GM19438 (cell line): ENCODE results near the gene ATP6V1C2.
"Not testable (repeated sequence)": the region's sequence is repeated elsewhere in the genome, so short reads cannot be mapped to it uniquely, and the experiment has no call there.

Source experiments
- ATAC-seq: cut with Tn5 transposase; IDR thresholded peaks from one replicate; pipeline ENCODE4 v1.9.1; 2021; ENCODE audit warnings: low read depth; ENCODE audit not compliant: unreplicated experiment

ATP6V1C2 gene

DNA sequence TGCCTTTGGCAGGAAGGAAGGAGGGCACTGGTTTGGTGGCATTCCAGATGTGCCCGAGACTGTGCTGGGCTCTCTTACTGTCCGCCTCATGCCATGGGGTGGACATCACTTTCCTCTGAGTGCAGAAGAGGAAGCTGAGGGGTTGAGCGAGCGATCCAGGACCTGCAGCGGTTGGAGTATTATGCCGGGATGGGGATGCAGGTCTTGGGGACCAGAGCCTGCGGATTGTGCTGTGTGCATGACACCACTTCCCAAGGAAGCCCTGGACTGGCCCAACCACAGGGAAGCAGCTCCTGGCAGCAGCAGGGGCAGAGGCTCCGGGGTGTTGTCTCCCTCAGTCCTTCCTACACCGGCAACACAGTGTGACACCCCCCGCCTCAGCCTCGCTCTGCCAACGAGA is 44.5 kb downstream of the ATP6V1C2 start:
- no peak for ATAC-seq

DNA sequence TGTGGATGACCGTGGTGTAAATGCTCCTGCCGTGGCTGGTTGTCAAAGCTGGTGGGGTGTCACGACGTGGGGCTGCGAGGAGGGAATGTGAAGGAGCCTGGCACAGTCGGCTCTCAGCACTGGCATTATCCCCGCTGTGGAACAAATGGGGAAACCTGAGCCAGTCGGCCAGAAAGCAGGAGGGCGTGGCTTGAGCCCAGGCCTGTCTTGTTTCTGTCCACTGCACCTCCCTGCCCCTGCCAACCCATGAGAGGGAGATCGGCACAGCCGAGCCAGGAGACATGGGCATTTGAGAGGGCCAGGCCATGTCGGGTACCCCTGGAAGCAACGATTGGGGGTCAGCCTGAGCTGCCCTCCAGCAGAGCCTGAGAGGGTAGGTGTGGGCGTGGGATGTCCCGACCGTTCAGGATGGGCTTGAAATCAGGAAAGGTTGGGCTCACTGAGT is 46.7 kb downstream of the ATP6V1C2 start:
- no peak for ATAC-seq

DNA sequence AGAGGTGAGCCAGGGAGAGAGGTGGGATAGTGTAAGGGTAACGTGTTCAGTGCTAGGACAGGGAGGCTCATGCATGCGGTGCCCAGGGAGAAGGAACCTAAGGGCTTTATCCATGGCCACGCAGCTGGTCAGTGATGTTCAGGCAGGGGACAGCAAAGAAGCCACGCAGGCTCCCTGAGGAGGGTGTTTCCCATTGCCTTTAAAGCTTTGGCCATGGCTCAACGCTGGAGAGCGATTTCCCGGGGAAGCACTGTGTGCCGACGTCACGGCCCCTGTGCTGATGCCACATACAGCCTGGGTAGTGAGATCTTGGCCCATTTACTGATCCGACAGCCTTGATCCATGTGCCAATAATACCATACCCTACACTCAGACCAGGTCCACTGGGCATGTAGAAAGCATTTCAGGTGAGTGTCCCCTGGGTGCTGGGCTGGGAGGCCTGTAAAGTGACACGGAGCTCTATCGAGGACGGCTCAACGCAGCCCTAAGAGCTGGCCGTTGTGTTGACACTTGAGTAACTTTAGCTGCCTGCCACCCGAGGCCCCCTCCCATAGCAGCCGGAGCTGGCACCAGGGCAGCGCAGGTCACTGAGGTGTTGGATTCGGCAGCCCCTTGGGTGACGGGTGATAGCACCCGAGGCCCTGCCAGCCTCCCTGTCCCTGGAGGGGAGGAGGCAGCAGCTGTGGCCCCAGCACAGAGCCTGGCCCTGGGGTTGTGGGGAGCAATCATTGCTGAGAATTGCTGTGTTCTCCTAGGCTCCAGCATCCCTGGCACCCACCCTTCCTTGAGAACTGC is 49.7 kb downstream of the ATP6V1C2 start:
- no peak for ATAC-seq

DNA sequence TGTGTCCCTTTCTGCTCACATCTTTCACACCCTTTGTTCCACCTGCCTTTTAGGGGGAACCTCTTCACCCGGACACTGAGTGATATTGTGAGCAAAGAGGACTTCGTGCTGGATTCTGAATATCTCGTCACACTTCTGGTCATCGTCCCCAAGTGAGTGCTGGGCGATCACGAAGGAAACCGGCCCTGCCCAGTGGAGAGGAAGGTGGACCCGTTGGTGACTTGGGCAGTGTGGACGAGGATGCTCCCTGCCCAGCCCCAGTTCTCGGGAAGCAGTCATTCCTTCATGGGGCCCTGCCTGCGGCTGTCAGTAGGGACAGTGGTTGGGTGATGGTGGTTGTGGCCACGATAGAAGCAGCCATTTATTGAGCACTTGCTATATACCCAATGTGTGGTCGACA is 50.4 kb downstream of the ATP6V1C2 start:
- ATAC-seq = no peak

DNA sequence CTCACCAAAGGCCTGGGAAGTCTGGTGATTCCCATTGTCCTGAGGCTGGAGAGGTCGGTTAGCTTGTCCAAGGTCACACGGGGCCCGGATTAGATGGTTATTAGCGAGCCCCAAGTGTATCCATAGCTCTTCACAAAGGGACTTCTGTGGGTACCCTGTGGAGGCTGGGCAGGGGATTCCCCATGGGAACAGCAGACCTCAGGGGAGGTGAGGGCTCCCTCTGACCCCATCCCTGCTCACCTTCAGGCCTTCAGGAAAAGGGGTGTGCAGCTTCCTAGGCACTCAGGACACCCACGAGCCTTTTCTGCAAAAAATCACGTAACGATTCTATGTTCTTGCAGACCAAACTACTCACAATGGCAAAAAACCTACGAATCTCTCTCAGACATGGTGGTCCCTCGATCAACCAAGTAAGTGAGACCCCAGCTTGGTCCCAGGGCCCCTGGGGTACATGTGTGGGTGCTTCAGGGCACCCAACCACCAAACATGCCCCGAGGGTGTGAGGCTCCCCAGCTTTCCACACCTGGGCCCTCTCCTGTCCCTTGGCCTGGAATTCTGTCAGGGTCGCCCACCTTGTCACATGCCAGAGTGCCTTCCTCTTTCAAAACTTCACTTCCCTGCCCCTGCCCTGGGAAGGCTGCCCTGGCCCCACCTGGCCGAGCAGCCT is 50.9 kb downstream of the ATP6V1C2 start:
- no peak for ATAC-seq

DNA sequence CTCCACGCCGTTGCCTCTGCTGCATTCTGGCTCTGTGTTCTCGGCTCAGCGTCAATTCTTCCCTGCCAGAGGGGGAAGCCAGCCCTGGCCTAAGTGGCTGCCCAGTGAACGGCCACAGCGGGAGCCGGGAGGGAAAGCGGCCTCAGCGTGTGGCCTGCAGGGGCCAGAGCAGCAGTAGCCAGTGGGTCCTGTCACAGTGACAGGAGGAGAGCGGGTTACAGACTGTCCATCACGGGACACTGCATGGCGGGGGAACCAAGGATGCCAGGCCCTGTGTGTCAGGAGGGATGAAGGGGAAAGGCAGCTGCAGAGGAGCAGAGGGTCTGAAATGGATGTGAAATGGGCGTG is 51.4 kb downstream of the ATP6V1C2 start:
- ATAC-seq = no peak

DNA sequence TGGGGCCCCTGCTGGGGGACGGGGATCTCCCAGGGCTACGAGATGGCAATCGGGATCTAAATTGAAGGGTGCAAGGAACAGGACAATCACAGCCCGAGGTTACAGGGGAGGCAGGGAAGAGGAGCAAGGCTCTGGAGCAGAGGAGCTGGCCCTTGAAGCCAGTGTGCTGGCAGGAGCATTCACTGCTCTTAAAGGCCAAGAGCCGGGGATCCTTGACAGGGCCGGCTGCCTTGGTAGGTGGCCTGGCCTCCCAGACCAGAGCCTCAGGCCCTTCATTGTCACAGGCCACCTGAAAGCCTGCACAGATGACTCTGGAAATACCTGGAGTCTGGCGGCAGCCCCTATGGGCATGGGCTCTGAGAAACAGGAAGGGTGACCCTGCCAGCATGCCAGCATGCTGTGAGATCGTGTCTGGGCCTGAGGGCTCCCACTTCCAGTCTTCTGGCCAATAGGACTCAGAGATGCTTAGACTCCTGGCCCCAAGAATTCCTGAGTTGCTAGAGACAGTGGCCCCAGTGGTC is 52.5 kb downstream of the ATP6V1C2 start:
- ATAC-seq = no peak

DNA sequence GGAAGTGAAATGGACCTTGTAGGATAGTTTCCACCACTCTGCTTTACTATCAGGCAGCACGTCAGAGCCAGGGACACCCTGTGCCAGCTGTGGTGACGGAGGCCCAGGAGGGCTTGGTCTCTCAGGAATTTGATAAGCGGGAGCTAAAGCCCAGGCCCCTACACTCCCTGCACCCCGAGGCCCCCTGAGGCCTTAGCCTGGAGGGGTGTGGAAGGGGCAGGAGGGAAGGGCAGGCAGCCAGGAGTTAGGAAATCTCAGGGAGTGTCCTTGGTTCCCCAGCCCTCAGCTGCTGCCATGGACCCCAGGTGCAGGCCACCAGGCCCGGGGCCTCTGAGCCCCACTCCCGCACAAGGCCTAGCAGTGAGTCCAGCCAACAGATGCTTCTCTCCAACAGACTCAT is 53.0 kb downstream of the ATP6V1C2 start:
- no peak for ATAC-seq

DNA sequence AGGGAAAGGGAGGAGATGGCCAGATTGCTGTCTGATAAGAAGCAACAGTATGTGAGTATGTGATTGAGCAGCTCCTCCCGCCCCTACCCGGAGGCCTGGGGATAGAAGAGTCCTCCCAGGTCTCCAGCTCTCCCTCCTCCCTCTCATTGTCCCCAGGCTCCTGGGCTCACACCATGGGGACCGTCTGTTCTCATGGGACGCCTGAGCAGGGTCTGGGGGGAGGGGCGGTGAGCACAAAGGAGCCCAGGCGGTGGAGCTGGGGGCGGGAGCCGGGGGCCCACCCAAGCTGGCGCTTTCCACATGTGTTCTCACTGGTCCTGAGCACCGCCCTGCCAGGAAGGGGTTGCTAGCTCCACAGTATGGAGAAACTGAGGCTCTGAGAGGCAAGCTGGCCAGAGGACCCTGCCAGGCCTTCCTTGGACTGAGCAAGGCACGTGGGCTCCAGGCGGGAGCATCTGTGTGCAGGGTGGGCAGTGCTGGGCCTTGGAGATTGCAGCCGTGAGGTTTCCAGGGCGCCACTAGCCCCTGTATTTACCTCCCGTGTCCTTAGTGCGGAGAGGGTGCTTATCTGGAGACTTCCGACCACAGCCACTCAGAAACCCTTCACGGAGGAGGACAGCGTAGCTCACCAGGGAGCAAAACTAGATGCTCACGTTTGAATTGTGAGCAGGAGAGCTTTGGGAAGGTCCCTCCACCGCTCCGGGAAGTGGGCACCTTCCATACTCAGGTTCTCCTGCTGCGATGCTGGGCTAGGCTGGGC is 53.8 kb downstream of the ATP6V1C2 start:
- no peak for ATAC-seq

DNA sequence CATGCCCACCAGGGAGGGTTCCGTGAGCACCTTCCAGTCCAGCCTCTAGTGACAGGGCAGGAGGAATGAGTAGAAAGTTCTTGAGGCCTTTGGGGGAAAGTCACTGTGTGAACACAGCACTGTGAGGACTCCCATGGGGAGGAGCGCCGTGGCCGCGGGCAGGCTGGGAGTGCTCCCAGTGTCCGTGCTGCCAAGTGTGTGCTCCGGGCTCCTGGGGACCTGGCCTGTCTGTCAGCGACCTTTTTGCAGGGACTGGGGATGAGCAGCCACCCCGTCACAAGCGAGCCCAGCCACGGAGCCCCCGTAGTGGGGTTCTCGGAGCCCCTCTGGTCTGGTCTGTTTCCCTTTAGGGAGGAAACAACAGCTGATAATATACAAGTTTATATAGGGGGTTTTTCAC is 54.4 kb downstream of the ATP6V1C2 start:
- ATAC-seq = no peak

DNA sequence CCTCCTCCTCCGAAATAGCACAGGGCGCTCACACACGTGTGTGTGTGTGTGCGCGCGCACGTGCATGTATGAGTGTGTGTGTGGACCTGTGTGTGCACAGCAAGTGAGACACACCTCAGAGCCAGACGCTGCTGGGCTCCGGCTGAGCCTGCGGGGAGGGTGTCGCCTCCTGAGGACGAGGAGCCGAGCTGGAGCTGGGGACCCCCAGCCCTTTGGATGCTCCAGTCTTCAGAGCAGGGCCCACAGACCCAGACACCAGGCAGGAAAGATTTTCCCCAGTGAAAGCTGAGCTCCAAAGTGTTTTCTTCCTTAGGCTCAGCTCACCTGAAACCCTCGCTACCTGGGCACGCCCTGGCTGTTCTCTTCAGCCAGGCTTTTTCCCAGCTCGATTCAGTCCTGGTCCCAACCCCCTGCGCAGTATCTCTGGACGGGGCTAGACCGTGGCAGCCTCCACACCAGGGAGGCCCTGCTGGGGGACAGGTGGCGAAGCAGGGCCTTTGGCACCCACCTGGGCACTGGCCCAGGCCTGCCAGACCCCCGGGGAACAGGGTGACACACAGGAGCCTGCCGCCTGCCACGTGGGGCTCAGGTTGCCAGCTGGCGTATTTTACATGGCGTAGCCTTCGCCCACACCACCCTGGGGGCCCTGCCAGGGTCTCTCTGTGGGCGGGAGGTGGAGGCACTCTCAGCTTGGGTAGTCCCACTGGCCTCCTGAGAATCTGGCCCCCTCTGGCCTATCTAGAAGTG is 55.0 kb downstream of the ATP6V1C2 start:
- ATAC-seq = no peak

DNA sequence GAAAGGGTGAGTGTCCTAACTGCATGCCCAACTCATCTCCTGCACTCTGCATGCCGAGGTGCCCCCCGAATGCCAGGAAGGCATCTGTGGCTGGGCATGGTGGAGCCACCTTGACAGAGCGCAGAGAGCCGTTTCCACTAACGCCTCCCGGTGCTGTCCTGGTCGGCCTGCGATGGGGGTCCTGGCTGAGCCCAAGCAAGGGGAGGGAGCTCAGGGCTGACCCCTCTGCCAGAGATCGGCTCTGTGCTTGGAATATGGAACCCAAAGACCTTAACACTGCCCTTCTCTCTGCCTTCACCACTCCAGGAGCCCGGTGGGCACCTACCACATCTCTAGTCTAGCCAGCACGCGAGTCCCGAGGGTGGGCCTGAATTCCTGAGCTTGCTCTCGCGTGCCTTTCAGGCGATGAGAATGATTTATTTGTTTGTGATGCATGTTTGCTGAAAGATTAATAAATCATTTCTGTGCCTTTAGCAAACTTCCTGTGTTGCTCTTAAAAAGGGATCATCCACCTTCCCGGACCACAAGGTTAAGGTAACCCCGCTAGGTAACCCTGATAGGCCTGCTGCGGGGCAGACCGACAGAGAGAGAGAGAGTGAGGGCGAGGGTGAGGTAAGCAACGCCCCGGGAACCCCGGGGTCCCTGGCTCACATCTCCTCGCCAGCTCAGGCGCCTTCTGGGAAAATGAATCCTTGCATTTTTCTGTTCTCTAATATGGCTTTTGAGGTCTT is 55.8 kb downstream of the ATP6V1C2 start:
- no peak for ATAC-seq

DNA sequence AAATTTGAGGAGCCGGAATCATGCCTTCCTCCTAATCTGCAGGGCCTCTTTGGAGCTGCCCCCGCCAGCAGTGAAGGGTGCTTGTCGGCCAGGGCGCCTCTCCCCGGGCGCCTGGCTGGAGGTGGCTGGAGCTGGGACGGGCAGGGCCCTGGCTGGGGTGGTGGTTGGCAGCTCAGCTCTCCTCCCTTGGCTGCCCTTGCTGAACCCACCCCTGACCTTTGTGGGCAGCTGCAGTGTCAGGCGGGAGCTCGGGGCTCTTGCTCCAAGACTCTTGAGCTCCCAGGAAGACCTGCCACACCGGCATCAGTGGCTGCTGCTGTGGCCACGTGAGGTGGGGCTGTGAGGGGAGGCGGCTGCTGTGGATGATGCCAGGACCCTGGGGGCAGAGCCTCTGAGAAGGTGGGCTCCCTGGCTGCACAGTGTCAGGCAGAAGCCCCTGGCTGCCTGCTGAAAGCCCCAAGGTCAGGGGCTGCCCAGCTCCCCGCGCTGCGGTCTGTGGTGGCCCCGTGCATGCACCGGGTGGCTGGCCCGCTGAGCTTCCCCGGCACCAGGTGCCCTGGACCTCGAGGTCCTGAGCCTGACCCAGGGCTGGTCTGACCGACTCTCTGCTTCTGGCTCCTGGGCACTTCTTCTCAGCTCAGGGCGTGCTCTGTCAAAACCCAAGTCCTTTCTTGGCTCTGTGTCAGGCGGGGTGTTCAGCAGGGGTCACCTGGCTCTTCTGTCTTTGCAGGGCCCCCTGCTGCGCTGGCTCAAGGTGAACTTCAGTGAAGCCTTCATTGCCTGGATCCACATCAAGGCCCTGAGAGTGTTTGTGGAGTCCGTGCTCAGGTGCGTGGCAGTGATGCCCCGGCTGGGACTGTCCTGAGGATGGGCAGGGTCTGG is 56.7 kb downstream of the ATP6V1C2 start:
- ATAC-seq = no peak

DNA sequence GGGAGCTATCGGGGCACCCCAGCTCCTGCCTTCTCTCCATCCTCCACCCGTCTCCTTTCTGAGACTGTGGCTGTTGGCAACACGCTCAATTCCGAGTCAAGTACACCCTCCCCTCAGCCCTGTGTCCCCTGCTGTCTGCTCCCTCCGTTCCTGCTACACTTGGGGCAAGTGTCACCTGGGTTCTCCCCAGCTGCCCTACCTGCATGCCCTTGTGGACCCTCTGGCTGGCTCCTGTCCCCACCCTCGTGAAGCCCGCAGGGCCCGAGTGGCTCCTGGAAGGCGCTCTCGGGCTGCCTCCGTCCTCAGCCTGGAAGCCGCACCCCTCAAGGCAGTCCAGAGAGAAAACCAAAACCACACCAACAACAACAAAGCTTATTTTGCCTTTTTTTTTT is 57.3 kb downstream of the ATP6V1C2 start:
- no peak for ATAC-seq

DNA sequence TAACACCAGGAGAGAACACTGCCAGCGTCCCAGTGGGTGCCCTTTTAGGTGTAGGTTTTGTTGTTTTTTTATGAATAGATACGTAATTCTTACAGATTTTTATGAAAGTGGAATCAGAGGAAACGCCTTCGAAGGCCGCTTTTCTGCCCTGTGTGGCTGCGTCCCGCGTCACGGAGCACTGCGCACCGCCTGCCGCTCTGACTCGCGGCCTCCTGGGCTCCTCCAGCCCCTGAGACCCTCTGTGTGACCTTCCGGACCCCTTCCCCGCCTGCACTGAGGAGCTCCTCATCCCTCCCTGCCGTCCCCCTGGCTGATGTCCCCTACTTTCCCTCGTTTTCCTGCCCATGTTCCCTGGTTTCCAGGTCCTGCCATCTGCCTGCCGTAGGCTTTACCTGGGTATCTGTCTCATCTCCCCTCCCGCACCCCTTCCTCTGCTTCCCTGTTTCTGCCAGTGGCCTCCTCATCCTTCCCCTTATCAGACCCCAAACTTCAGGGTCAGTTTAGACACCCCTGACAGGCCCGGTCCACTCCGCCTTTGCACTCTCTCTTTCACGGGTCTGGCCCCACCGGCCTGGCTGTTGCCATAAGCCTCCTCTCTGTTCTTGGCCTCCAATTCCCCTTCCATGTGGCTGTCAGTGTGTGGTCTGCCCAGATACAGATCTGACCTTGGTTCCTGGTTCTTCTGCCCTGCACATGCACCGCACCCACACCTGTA is 58.5 kb downstream of the ATP6V1C2 start:
- no peak for ATAC-seq

DNA sequence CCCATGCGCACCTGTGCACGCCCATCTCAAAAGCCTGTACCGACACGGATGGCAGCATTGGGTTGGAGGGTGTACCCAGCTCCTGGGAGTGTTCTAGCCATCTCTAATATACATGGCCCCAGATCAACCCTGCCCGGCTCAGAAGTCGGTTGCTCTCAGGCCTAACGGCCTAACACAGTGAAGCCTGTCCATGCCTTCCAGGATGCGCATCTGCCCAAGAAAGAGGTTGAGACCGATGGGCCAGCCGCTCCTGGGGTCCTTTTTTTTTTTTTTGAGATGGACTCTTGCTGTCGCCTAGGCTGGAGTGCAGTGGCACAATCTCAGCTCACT is 59.0 kb downstream of the ATP6V1C2 start:
- no peak for ATAC-seq

DNA sequence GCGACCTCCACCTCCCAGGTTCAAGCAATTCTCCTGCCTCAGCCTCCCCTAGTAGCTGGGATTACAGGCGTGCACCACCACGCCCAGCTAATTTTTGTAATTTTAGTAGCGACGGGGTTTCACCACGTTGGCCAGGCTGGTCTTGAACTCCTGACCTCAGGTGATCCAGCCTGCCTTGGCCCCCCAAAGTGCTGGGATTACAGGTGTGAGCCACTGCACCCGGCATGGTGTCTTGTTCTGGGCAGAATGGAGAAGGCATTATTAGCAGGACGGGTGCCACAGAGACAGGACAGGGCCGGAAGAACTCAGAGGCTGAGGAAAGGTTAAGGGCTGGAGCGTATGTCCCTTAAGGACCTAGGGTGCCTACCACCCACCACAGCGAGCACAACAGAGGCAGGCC is 59.4 kb downstream of the ATP6V1C2 start:
- ATAC-seq = not testable (repeated sequence)

DNA sequence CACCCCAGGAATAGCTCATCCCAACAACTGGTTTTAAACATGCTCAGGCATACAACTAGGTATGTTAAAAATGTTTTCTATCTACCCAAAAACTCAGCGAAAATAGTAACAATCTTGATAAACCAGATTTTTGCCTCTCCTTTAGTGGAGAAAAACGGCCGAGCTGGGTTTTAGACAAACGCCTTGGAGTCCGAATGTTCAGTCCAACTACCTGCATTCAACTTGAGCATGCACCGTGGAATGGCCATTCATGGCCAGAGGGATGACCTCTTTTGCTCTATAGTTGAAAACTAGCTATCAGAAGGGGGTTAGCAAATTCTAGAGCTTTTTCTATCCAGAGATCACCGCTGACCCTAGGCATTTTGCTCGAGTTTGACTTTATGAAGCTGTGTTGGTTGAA is 60.3 kb downstream of the ATP6V1C2 start:
- no peak for ATAC-seq

DNA sequence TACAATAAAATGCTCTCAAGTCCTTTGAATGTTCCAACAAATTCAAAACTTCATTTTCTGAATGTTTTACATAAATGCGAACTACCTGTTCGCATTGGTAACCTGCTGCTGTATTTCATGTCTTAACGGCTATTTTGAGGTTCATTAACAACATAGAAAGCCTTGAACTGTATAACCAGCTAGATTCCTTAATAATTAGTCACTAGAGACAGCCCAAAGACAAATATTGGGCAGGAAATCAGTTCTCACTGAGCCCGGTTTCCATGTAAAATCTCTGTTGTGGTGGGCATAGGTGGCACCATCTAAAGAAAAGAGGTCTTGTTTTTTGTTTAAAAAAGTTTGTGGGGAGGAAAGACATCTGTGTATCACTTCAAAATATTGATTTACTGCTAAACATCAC is 62.0 kb downstream of the ATP6V1C2 start:
- ATAC-seq = no peak
